Mammary epithelial cell (primary cell): ENCODE measurements around the gene ACKR2.

Experiments
- CTCF ChIP-seq, 2 donors: IDR thresholded peaks in 1 of 2; conservative IDR thresholded peaks in 1 of 2; 2 replicates each; pipeline ENCODE4 v1.5.1; 2011 to 2012; ENCODE audit warnings: inconsistent platforms in 2 of 2, low read length in 2 of 2, mild to moderate bottlenecking in 2 of 2, control low read depth in 1 of 2, low read depth in 1 of 2; ENCODE audit not compliant: insufficient read depth in 1 of 2; ENCODE audit errors: extremely low read depth in 1 of 2
- EZH2 ChIP-seq: IDR thresholded peaks from 2 replicates; pipeline ENCODE4 v1.6.1; 2012; ENCODE audit warnings: low read length, inconsistent platforms, borderline replicate concordance

- no peak for TF ChIP-seq CTCF (conservative IDR thresholded peaks at IDR 0.05 in 1 of 2, IDR thresholded peaks at IDR 0.05 in 1 of 2; ENCODE audit: extremely low read depth in 1 of 2, insufficient read depth in 1 of 2, low read depth in 1 of 2, low read length in 2 of 2)
- TF ChIP-seq EZH2: no peak
Measured at GRCh38 chr3:42874749-42875148, 65.5 kb downstream of the ACKR2 start.
